Caco-2 (cell line): ENCODE results near the gene LRP1B. TPM values are rescaled to one million over a fixed set of nuclear protein-coding genes. Genes with fewer than 3 reads are reported as not detected.

ENCODE experiments used
- BruUV-seq: library from RNA; stranded (reverse); fragments of 400-500 nt; replicated peaks from 2 replicates; lab custom pipeline; 2021; lab: Mats Ljungman, UMichigan
- CTCF ChIA-PET: fragments of 300-600 bp; sonication (Branson Sonifier 250); formaldehyde crosslinking; loops from one replicate; lab custom pipeline; 2022; ENCODE audit warnings: antibody characterized with exemption; lab: Charles Lee
- POLR2A ChIA-PET: fragments of 300-600 bp; sonication (Branson Sonifier 250); formaldehyde crosslinking; loops from one replicate; lab custom pipeline; 2022; ENCODE audit warnings: antibody characterized with exemption; lab: Charles Lee
- DNase-seq, 2 experiments: peaks; one replicate each; pipeline versions ENCODE4 v3.0.0 to v3.0.0-alpha.2; 2020 to 2022
- H3K27me3 ChIP-seq: replicated peaks from 2 replicates; pipeline ENCODE4 v1.6.0; 2011; ENCODE audit warnings: low read length; ENCODE audit not compliant: control insufficient read depth, insufficient read depth
- H3K36me3 ChIP-seq: 2 replicates; pipeline ENCODE4 v1.5.1; 2011; ENCODE audit warnings: low read length; ENCODE audit not compliant: control insufficient read depth, insufficient read depth
- H3K4me1 ChIP-seq: fragments of 250-450 bp; sonication (Bioruptor Pico); 2 replicates; pipeline ENCODE4 v1.5.1; 2020; ENCODE audit warnings: mild to moderate bottlenecking
- H3K4me3 ChIP-seq: 2 replicates; pipeline ENCODE4 v1.5.1; 2011; ENCODE audit warnings: low read depth, mild to moderate bottlenecking, control low read depth, low read length
- H3K9me3 ChIP-seq: fragments of 250-450 bp; sonication (Bioruptor Pico); 2 replicates; pipeline ENCODE4 v1.5.1; 2020; ENCODE audit warnings: mild to moderate bottlenecking, moderate library complexity
- H3K27ac Mint-ChIP-seq: one replicate; pipeline ENCODE4 v1.8.0; 2022; ENCODE audit warnings: mixed read lengths; ENCODE audit not compliant: unreplicated experiment
- H3K27me3 Mint-ChIP-seq: one replicate; pipeline ENCODE4 v1.8.0; 2022; ENCODE audit warnings: mixed read lengths; ENCODE audit not compliant: insufficient read depth, unreplicated experiment
- H3K36me3 Mint-ChIP-seq: one replicate; pipeline ENCODE4 v1.8.0; 2022; ENCODE audit warnings: mild to moderate bottlenecking, mixed read lengths; ENCODE audit not compliant: insufficient read depth, unreplicated experiment
- H3K4me1 Mint-ChIP-seq: one replicate; pipeline ENCODE4 v1.8.0; 2022; ENCODE audit warnings: low read depth, mixed read lengths; ENCODE audit not compliant: unreplicated experiment
- H3K4me3 Mint-ChIP-seq: one replicate; pipeline ENCODE4 v1.8.0; 2022; ENCODE audit warnings: mild to moderate bottlenecking, moderate library complexity, mixed read lengths; ENCODE audit not compliant: unreplicated experiment
- H3K9me3 Mint-ChIP-seq: one replicate; pipeline ENCODE4 v1.8.0; 2022; ENCODE audit warnings: mixed read lengths; ENCODE audit not compliant: unreplicated experiment
- CTCF ChIP-seq, 2 experiments: fragments of 200-600 bp in 1 of 2; IDR thresholded peaks; 1 replicate in 1 of 2; 2 replicates in 1 of 2; pipeline versions ENCODE4 v1.5.1 to v1.8.0; 2011 to 2022; ENCODE audit warnings: antibody characterized with exemption in 1 of 2, control low read depth in 1 of 2, inconsistent platforms in 1 of 2, low read depth in 1 of 2, low read length in 1 of 2, mild to moderate bottlenecking in 1 of 2, moderate library complexity in 1 of 2; ENCODE audit not compliant: insufficient read depth in 1 of 2, severe bottlenecking in 1 of 2, unreplicated experiment in 1 of 2
- intact Hi-C: fragments of 100-400 bp; cut with micrococcal nuclease; formaldehyde crosslinking; loops from one replicate; pipeline ENCODE4 v1.10.0; 2022; ENCODE audit not compliant: unreplicated experiment
- total RNA-seq: library from RNA; stranded (reverse); gene quantifications from 2 replicates; pipeline ENCODE4 v1.2.3, GENCODE V29; 2022

Gene LRP1B
- total RNA-seq, 1 experiment from 2014 or later, result not detected

- BruUV-seq, result no TSS peak
- POLR2A ChIA-PET, result no interaction called here
- intact Hi-C loops, result no loop called here
- H3K27me3 Mint-ChIP-seq, result no peaks in the 10 kb centered on the region
- no peak overlapping the region for H3K27ac Mint-ChIP-seq
- Histone ChIP-seq H3K9me3 (no peaks in the 10 kb centered on the region), H3K4me1 (no peaks in the 10 kb centered on the region), H3K27me3 (no peaks in the 10 kb centered on the region), H3K4me3 (no peak overlapping the region), H3K36me3 (no peaks in the 10 kb centered on the region)
- H3K4me3 Mint-ChIP-seq, result no peak overlapping the region
- no peaks in the 10 kb centered on the region for H3K9me3 Mint-ChIP-seq
- H3K4me1 Mint-ChIP-seq, result no peaks in the 10 kb centered on the region
- no peak for DNase-seq
- no peak for TF ChIP-seq CTCF (IDR thresholded peaks at IDR 0.05; ENCODE audit: insufficient read depth in 1 of 2, low read depth in 1 of 2, low read length in 1 of 2, severe bottlenecking in 1 of 2, unreplicated experiment in 1 of 2)
- CTCF ChIA-PET, result no interaction called here
- no peaks in the 10 kb centered on the region for H3K36me3 Mint-ChIP-seq
Measured at GRCh38 chr2:140269000-140269399, 1861.8 kb downstream of the LRP1B start.

- Mint-ChIP-seq H3K4me1 (no peaks in the 10 kb centered on the region), H3K36me3 (no peaks in the 10 kb centered on the region), H3K4me3 (no peak overlapping the region), H3K27me3 (no peaks in the 10 kb centered on the region), H3K9me3 (no peaks in the 10 kb centered on the region), H3K27ac (no peak overlapping the region)
- BruUV-seq, result no TSS peak
- TF ChIP-seq CTCF (IDR thresholded peaks at IDR 0.05; ENCODE audit: insufficient read depth in 1 of 2, low read depth in 1 of 2, low read length in 1 of 2, severe bottlenecking in 1 of 2, unreplicated experiment in 1 of 2), result no peak
- Histone ChIP-seq H3K4me1 (no peaks in the 10 kb centered on the region), H3K4me3 (no peak overlapping the region), H3K36me3 (no peaks in the 10 kb centered on the region), H3K27me3 (no peaks in the 10 kb centered on the region), H3K9me3 (no peaks in the 10 kb centered on the region)
- POLR2A ChIA-PET, result no interaction called here
- intact Hi-C loops, result no loop called here
- CTCF ChIA-PET, result no interaction called here
- no peak for DNase-seq
Measured at GRCh38 chr2:140262908-140263307, 1867.9 kb downstream of the LRP1B start.

GRCh38 chr2:140257692-140258300 is 1873.0 kb downstream of the LRP1B start:
- Mint-ChIP-seq H3K9me3 (no peaks in the 10 kb centered on the region), H3K27me3 (no peaks in the 10 kb centered on the region), H3K4me1 (no peaks in the 10 kb centered on the region), H3K27ac (no peak overlapping the region), H3K4me3 (no peak overlapping the region), H3K36me3 (no peaks in the 10 kb centered on the region)
- no peak overlapping the region for H3K4me3 ChIP-seq
- no peaks in the 10 kb centered on the region for H3K27me3 ChIP-seq
- DNase-seq, result no peak
- BruUV-seq, result no TSS peak
- ChIA-PET CTCF (no interaction called here), POLR2A (no interaction called here)
- no peaks in the 10 kb centered on the region for H3K9me3 ChIP-seq
- intact Hi-C loops, result no loop called here
- no peaks in the 10 kb centered on the region for H3K4me1 ChIP-seq
- no peak for TF ChIP-seq CTCF (IDR thresholded peaks at IDR 0.05; ENCODE audit: insufficient read depth in 1 of 2, low read depth in 1 of 2, low read length in 1 of 2, severe bottlenecking in 1 of 2, unreplicated experiment in 1 of 2)
- H3K36me3 ChIP-seq, result no peaks in the 10 kb centered on the region
